ENCODE measurements around the gene TFB1M. TPM values are rescaled to one million over a fixed set of nuclear protein-coding genes. Genes with fewer than 3 reads are reported as not detected.

The TFB1M gene
- total and polyA plus RNA-seq, 4 donors, result 9.7 to 27.9 (median 19.0) TPM

- Histone ChIP-seq H3K9ac (ENCODE audit: insufficient read depth in 1 of 2, low read length in 2 of 2) (no peak overlapping the region), H3K4me1 (ENCODE audit: control insufficient read depth in 5 of 5, insufficient read depth in 5 of 5, low read length in 5 of 5) (peaks cover 0 to 17% (median 0%) of the 10 kb centered on the region in 5 donors), H3K27me3 (ENCODE audit: control insufficient read depth in 3 of 3, insufficient read depth in 3 of 3, low read length in 2 of 3) (no peaks in the 10 kb centered on the region), H3K9me3 (ENCODE audit: control insufficient read depth in 4 of 4, insufficient read depth in 3 of 4, low read length in 3 of 4) (peaks cover 0 to 2% (median 0%) of the 10 kb centered on the region in 4 donors), H3K27ac (ENCODE audit: low read depth in 1 of 2, low read length in 1 of 2) (no peak overlapping the region), H3K36me3 (ENCODE audit: control insufficient read depth in 4 of 4, insufficient read depth in 4 of 4, low read length in 4 of 4) (no peaks in the 10 kb centered on the region), H3K4me3 (no peak overlapping the region)
- ATAC-seq (ENCODE audit: insufficient read depth, low FRiP score) (peak; percentile 42), DNase-seq (no peak)
- 43 to 65% methylated on average over 12 of the region's 12 CpGs for WGBS, 2 donors
- no peak for TF ChIP-seq CTCF (IDR thresholded peaks at IDR 0.05; ENCODE audit: control extremely low read depth, extremely low read depth)
These were observed 90.4 kb downstream of the TFB1M start for GRCh38 chr6:155223646-155224451.

GRCh38 chr6:155222506-155222905 is 91.8 kb downstream of the TFB1M start:
- no peak overlapping the region for H3K9ac ChIP-seq (ENCODE audit: insufficient read depth in 1 of 2, low read length in 2 of 2)
- TF ChIP-seq CTCF (IDR thresholded peaks at IDR 0.05; ENCODE audit: control extremely low read depth, extremely low read depth), result no peak
- H3K4me1 ChIP-seq (ENCODE audit: control insufficient read depth in 5 of 5, insufficient read depth in 5 of 5, low read length in 5 of 5), result peaks cover 0 to 7% (median 0%) of the 10 kb centered on the region in 5 donors
- H3K36me3 ChIP-seq (ENCODE audit: control insufficient read depth in 4 of 4, insufficient read depth in 4 of 4, low read length in 4 of 4), result no peaks in the 10 kb centered on the region
- no peak overlapping the region for H3K27ac ChIP-seq (ENCODE audit: low read depth in 1 of 2, low read length in 1 of 2)
- H3K9me3 ChIP-seq (ENCODE audit: control insufficient read depth in 4 of 4, insufficient read depth in 3 of 4, low read length in 3 of 4), result peaks cover 0 to 2% (median 0%) of the 10 kb centered on the region in 4 donors
- no peak for DNase-seq
- ATAC-seq (ENCODE audit: insufficient read depth, low FRiP score), result no peak
- H3K4me3 ChIP-seq, result no peak overlapping the region
- no peaks in the 10 kb centered on the region for H3K27me3 ChIP-seq (ENCODE audit: control insufficient read depth in 3 of 3, insufficient read depth in 3 of 3, low read length in 2 of 3)
- WGBS, 2 donors, result 69 to 80% methylated on average over 4 of the region's 4 CpGs

- no peak for ATAC-seq (ENCODE audit: insufficient read depth, low FRiP score)
- Histone ChIP-seq H3K9me3 (ENCODE audit: control insufficient read depth in 4 of 4, insufficient read depth in 3 of 4, low read length in 3 of 4) (peaks cover 0 to 2% (median 0%) of the 10 kb centered on the region in 4 donors), H3K27me3 (ENCODE audit: control insufficient read depth in 3 of 3, insufficient read depth in 3 of 3, low read length in 2 of 3) (no peaks in the 10 kb centered on the region), H3K36me3 (ENCODE audit: control insufficient read depth in 4 of 4, insufficient read depth in 4 of 4, low read length in 4 of 4) (no peaks in the 10 kb centered on the region), H3K4me1 (ENCODE audit: control insufficient read depth in 5 of 5, insufficient read depth in 5 of 5, low read length in 5 of 5) (peaks cover 0 to 19% (median 0%) of the 10 kb centered on the region in 5 donors), H3K9ac (ENCODE audit: insufficient read depth in 1 of 2, low read length in 2 of 2) (no peak overlapping the region), H3K27ac (ENCODE audit: low read depth in 1 of 2, low read length in 1 of 2) (no peak overlapping the region), H3K4me3 (no peak overlapping the region)
- TF ChIP-seq CTCF (IDR thresholded peaks at IDR 0.05; ENCODE audit: control extremely low read depth, extremely low read depth), result no peak
- no peak for DNase-seq
- 55 to 70% methylated on average over 4 of the region's 4 CpGs for WGBS, 2 donors
These were observed 93.2 kb downstream of the TFB1M start for GRCh38 chr6:155221086-155221485.

Measured in lung (tissue), 12 donors.